Measurements from ENCODE around the gene MDN1.

Gene MDN1

GRCh38 chr6:89596056-89596455, 223.5 kb downstream of the MDN1 start:
- Histone ChIP-seq H3K27me3 (ENCODE audit: control insufficient read depth in 1 of 2, insufficient read depth in 2 of 2, low read length in 2 of 2) (no peaks in the 10 kb centered on the region), H3K4me1 (ENCODE audit: insufficient read depth, low read length) (no peaks in the 10 kb centered on the region), H3K36me3 (ENCODE audit: insufficient read depth, low read length) (no peaks in the 10 kb centered on the region), H3K9me3 (ENCODE audit: low read length) (no peaks in the 10 kb centered on the region), H3K27ac (ENCODE audit: low read depth, low read length) (no peak overlapping the region), H3K4me3 (ENCODE audit: low read depth in 1 of 2, low read length in 2 of 2) (no peak overlapping the region), H3K9ac (ENCODE audit: low read length) (no peak overlapping the region)

Measured in muscle layer of colon (tissue), 2 donors.